AG10803 (cell line): ENCODE results near the gene SUSD5.
A peak's percentile ranks its signal among the peaks of the same experiment; 100 is the strongest.

ENCODE experiments used
- DNase-seq: peaks from one replicate; pipeline ENCODE4 v3.0.0; 2010; ENCODE audit warnings: low read depth
- H3K4me3 ChIP-seq: 2 replicates; pipeline ENCODE4 v1.5.1; 2011; ENCODE audit warnings: mild to moderate bottlenecking, low read length, control low read depth
- TF ChIP-seq, protein P1 (sequence below): conservative IDR thresholded peaks from 2 replicates; pipeline ENCODE4 v1.5.1; 2011; ENCODE audit warnings: mild to moderate bottlenecking, low read length, control low read depth, inconsistent platforms

The SUSD5 gene

DNA sequence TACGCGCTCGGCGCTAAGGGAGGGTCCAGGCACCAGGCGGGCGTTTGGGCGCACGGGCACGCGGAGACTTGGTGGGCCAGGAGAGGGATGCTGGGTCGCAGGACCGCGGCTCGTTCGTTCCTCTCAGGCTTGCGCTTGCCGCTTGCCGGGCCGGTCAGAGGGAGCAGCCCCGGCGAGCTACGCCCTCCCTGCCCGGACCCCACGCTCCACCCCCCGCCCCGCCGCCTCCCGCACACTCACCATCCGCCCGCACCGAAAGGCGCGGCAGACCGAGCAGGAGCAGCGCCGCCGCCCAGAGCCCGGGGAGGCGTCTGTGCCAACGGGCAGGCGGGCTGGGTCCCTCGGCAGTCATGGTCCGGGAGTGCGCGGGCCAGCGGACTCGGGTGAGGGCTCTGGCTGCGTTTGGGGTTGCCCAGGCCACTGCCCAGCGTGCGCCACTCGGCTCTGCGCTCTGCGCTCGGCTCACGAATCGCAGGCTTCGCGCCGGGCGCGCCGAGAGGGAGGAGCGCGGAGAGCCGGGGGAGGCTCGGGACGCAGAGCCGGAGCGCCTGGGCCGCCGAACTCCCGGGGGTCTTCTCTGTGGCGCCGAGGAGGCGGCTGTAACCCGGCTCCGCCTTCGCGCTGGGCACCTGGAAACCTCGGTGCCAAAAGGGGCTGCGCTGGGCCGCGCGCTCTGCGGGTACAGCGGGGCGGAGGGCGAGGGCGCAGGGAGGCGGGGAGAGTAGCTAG, at the start of gene SUSD5:
SUSD5 (minus strand) TSS at position 365 of the 729 bp plus-strand sequence; CDS start at position 352, 13 bp downstream.
- TF ChIP-seq, protein P1, sequence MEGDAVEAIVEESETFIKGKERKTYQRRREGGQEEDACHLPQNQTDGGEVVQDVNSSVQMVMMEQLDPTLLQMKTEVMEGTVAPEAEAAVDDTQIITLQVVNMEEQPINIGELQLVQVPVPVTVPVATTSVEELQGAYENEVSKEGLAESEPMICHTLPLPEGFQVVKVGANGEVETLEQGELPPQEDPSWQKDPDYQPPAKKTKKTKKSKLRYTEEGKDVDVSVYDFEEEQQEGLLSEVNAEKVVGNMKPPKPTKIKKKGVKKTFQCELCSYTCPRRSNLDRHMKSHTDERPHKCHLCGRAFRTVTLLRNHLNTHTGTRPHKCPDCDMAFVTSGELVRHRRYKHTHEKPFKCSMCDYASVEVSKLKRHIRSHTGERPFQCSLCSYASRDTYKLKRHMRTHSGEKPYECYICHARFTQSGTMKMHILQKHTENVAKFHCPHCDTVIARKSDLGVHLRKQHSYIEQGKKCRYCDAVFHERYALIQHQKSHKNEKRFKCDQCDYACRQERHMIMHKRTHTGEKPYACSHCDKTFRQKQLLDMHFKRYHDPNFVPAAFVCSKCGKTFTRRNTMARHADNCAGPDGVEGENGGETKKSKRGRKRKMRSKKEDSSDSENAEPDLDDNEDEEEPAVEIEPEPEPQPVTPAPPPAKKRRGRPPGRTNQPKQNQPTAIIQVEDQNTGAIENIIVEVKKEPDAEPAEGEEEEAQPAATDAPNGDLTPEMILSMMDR, result no peak
- peak within 1 kb of the TSS; percentile 45 for H3K4me3 ChIP-seq
- DNase-seq, result peak; percentile 29

DNA sequence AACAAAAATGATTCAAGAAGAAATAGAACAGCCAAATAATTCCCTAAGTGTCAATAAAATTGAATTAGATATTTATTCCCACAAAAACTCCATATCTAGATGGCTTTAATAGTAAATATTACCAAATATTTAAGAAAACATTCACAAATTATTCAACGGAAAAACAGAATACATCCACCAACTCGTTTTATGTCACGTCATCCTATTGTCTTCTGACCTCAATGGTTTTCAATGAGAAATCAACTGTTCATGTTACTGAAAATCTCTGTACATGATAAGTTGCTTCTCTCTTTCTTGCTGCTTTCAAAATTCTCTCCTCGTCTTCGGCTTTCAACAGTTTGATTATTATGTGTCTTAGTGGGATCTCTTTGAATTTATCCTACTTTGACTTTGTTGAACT, 41.5 kb upstream of the SUSD5 start:
- H3K4me3 ChIP-seq, result no peak overlapping the region
- no peak for DNase-seq
- TF ChIP-seq, protein P1, result no peak

DNA sequence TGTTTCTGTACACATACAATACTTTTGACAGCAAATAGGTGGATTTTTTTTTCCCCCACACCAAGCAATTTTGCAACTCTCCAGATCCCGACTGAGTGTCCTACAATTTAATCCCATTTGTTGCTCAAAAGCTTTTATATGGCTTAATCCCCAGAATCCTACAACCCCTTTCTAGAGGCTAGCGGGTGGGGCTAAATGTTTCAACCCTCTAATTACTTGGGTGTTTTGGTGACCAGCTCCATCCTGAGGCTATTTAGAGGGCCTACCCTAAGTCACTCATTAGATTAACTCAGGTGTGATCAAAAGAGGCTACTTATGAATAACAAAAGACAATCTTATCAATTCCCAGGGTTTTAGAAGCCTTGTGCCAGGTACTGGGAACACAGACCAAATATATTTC, 37.6 kb upstream of the SUSD5 start:
- TF ChIP-seq, protein P1, result no peak

DNA sequence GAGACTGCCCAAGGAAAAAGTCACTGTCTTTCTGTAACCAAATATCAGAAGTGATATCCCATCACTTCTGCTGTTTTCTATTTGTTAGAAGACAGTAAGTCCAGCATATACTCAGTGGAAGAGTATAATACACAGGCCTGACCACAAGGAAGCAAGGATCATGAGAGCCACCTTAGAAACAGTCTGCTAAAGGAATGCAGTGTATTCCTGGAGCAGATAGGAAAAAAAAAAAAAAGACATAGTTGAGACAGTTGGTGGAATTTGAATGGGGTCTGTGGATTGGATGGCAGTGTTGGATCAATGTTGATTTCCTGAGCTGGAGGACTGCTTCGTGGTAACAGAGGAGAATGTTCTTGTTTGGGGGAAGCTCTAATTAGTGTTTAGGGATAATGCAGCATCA, 32.1 kb upstream of the SUSD5 start:
- H3K4me3 ChIP-seq, result no peak overlapping the region
- TF ChIP-seq, protein P1, result no peak
- DNase-seq, result peak; percentile 0

More for the DNA sequence above, 37.6 kb upstream of the SUSD5 start:
- DNase-seq, result no peak
- no peak overlapping the region for H3K4me3 ChIP-seq

DNA sequence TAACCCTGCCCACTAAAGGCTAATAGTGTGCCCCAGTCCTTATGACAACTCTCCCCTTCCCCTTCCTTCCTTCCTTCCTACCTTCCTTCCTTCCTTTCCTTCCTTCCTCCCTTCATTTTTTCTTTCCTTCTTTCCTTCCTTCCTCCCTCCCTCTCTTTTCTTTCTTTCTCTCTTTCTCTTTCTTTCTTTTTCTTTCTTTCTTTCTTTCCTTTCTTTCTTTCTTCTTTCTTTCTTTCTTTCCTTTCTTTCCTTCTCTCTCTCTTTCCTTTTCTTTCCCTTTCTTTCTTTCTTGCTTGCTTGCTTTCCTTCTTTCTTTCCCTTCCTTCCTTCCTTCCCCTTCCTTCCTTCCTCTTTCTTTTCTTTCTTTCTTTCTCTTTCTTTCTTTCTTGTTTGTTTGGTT, 28.2 kb upstream of the SUSD5 start:
- no peak overlapping the region for H3K4me3 ChIP-seq
- no peak for DNase-seq
- TF ChIP-seq, protein P1, result no peak

DNA sequence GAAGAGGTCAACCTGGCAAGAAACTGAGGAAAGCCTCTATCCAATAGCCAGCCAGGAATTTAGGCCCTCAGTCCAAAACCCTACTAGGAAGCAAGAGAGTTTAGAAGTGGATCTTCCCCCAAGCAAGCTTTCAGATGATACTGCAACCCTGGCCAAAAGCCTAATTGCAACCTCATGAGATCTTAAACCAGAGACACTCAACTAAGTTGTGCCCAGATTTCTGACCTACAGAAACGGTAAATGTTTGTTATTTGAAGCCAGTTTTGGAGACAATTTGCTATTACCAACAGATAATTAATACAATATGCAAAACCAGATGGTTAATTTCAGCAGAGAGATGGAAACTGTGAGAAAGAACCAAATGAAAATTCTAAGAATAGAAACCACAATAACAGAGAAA, 21.7 kb upstream of the SUSD5 start:
- no peak for DNase-seq
- no peak overlapping the region for H3K4me3 ChIP-seq
- TF ChIP-seq, protein P1, result no peak

DNA sequence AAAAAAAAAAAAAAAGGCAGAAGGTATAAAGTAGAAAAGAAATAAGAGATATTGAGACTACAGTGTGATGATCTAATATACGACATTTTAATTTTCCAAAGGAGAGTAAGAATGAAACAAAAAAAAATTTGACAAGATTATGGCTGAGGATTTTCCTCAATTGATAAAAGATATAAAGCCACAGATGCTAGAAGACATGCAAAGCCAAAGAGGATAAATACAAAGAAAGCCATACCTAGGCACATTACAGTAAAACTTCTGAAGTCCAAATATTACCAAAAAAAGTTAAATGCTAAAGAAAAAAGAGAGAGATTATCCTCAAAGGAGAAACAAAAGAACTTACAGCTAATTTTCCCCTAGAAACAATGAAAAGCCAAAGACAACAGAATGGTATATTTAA, 20.3 kb upstream of the SUSD5 start:
- DNase-seq, result no peak
- TF ChIP-seq, protein P1, result no peak

More for the DNA sequence above, 20.3 kb upstream of the SUSD5 start:
- no peak overlapping the region for H3K4me3 ChIP-seq
